H54 (cell line): Measurements from ENCODE around the gene CYTH1.

Source experiments
- DNase-seq: peaks from one replicate; pipeline ENCODE4 v3.0.0; 2011; ENCODE audit warnings: low spot score, mixed read lengths; ENCODE audit not compliant: insufficient read length
- FAIRE-seq: peaks from 3 replicates; lab custom pipeline; 2011; peaks lifted over from hg19 to GRCh38; lab: Jason Lieb, UNC
- POLR2A ChIP-seq: IDR thresholded peaks from 2 replicates; pipeline ENCODE4 v1.6.1; 2011; ENCODE audit warnings: low read depth, mild to moderate bottlenecking, low read length

Gene CYTH1

GRCh38 chr17:78735832-78736525, 46.1 kb downstream of the CYTH1 start:
- FAIRE-seq (no peak), DNase-seq (no peak)
- TF ChIP-seq POLR2A = no peak

- TF ChIP-seq POLR2A = no peak
- FAIRE-seq (no peak), DNase-seq (no peak)
Measured at GRCh38 chr17:78734793-78735641, 47.1 kb downstream of the CYTH1 start.

- no peak for DNase-seq
- TF ChIP-seq POLR2A = no peak
- no peak for FAIRE-seq
Measured at GRCh38 chr17:78732354-78732753, 49.7 kb downstream of the CYTH1 start.

- no peak for TF ChIP-seq POLR2A
- DNase-seq (no peak), FAIRE-seq (no peak)
Measured at GRCh38 chr17:78731904-78732303, 50.2 kb downstream of the CYTH1 start.

- FAIRE-seq (no peak), DNase-seq (no peak)
- TF ChIP-seq POLR2A = no peak
Measured at GRCh38 chr17:78729641-78730040, 52.4 kb downstream of the CYTH1 start.

- DNase-seq = no peak
- no peak for TF ChIP-seq POLR2A
- FAIRE-seq = no peak
Measured at GRCh38 chr17:78728495-78728894, 53.6 kb downstream of the CYTH1 start.

- FAIRE-seq = no peak
Measured at GRCh38 chr17:78727476-78728229, 54.4 kb downstream of the CYTH1 start.

GRCh38 chr17:78727057-78727456, 55.0 kb downstream of the CYTH1 start:
- TF ChIP-seq POLR2A = no peak
- no peak for FAIRE-seq
- DNase-seq = no peak

More at GRCh38 chr17:78727476-78728229, 54.4 kb downstream of the CYTH1 start:
- DNase-seq = no peak
- no peak for TF ChIP-seq POLR2A

GRCh38 chr17:78726513-78726912, 55.6 kb downstream of the CYTH1 start:
- FAIRE-seq (no peak), DNase-seq (no peak)
- TF ChIP-seq POLR2A = no peak

- FAIRE-seq (no peak), DNase-seq (no peak)
- no peak for TF ChIP-seq POLR2A
Measured at GRCh38 chr17:78725448-78726021, 56.5 kb downstream of the CYTH1 start.

- DNase-seq = no peak
- TF ChIP-seq POLR2A = no peak
- no peak for FAIRE-seq
Measured at GRCh38 chr17:78724999-78725398, 57.1 kb downstream of the CYTH1 start.

GRCh38 chr17:78724544-78724943, 57.5 kb downstream of the CYTH1 start:
- no peak for TF ChIP-seq POLR2A
- FAIRE-seq = no peak
- no peak for DNase-seq

GRCh38 chr17:78723957-78724356, 58.1 kb downstream of the CYTH1 start:
- TF ChIP-seq POLR2A = no peak
- FAIRE-seq = no peak

More at GRCh38 chr17:78723957-78724356, 58.1 kb downstream of the CYTH1 start:
- no peak for DNase-seq
